Measurements from ENCODE around the gene SCN10A.

The SCN10A gene

GRCh38 chr3:38816026-38816425, at the start of gene SCN10A:
TSS of gene SCN10A (minus strand) at chr3:38816217. CDS start at chr3:38794010, 22,207 bp downstream.
- no peak within 1 kb of the TSS for H3K27ac ChIP-seq
- no peak for DNase-seq (ENCODE audit: low read depth, low spot score)

- DNase-seq (ENCODE audit: low read depth, low spot score), result no peak
Measured at GRCh38 chr3:38853011-38853410, 37.0 kb upstream of the SCN10A start.

GRCh38 chr3:38843898-38844297, 27.9 kb upstream of the SCN10A start:
- no peak overlapping the region for H3K27ac ChIP-seq
- DNase-seq (ENCODE audit: low read depth, low spot score), result no peak

More at GRCh38 chr3:38853011-38853410, 37.0 kb upstream of the SCN10A start:
- H3K27ac ChIP-seq, result no peak overlapping the region

GRCh38 chr3:38842266-38842965, 26.4 kb upstream of the SCN10A start:
- DNase-seq (ENCODE audit: low read depth, low spot score), result no peak
- H3K27ac ChIP-seq, result no peak overlapping the region

- no peak overlapping the region for H3K27ac ChIP-seq
- no peak for DNase-seq (ENCODE audit: low read depth, low spot score)
Measured at GRCh38 chr3:38840987-38841386, 25.0 kb upstream of the SCN10A start.

GRCh38 chr3:38837358-38837757, 21.3 kb upstream of the SCN10A start:
- H3K27ac ChIP-seq, result no peak overlapping the region

GRCh38 chr3:38836561-38836960, 20.5 kb upstream of the SCN10A start:
- no peak overlapping the region for H3K27ac ChIP-seq
- no peak for DNase-seq (ENCODE audit: low read depth, low spot score)

More at GRCh38 chr3:38837358-38837757, 21.3 kb upstream of the SCN10A start:
- DNase-seq (ENCODE audit: low read depth, low spot score), result no peak

GRCh38 chr3:38835939-38836338, 19.9 kb upstream of the SCN10A start:
- DNase-seq (ENCODE audit: low read depth, low spot score), result no peak
- H3K27ac ChIP-seq, result no peak overlapping the region

GRCh38 chr3:38834717-38835116, 18.7 kb upstream of the SCN10A start:
- H3K27ac ChIP-seq, result no peak overlapping the region
- no peak for DNase-seq (ENCODE audit: low read depth, low spot score)

- H3K27ac ChIP-seq, result no peak overlapping the region
Measured at GRCh38 chr3:38834110-38834509, 18.1 kb upstream of the SCN10A start.

GRCh38 chr3:38829404-38829803, 13.4 kb upstream of the SCN10A start:
- H3K27ac ChIP-seq, result peak overlapping the region; percentile 27
- peak; percentile 49 for DNase-seq (ENCODE audit: low read depth, low spot score)

More at GRCh38 chr3:38834110-38834509, 18.1 kb upstream of the SCN10A start:
- no peak for DNase-seq (ENCODE audit: low read depth, low spot score)

- DNase-seq (ENCODE audit: low read depth, low spot score), result no peak
- H3K27ac ChIP-seq, result peak overlapping the region; percentile 27
Measured at GRCh38 chr3:38828681-38829080, 12.7 kb upstream of the SCN10A start.

GRCh38 chr3:38827791-38828190, 11.8 kb upstream of the SCN10A start:
- DNase-seq (ENCODE audit: low read depth, low spot score), result no peak
- H3K27ac ChIP-seq, result no peak overlapping the region

- DNase-seq (ENCODE audit: low read depth, low spot score), result no peak
- no peak overlapping the region for H3K27ac ChIP-seq
Measured at GRCh38 chr3:38826001-38826400, 10.0 kb upstream of the SCN10A start.

GRCh38 chr3:38824349-38824748, 8.3 kb upstream of the SCN10A start:
- H3K27ac ChIP-seq, result no peak overlapping the region
- no peak for DNase-seq (ENCODE audit: low read depth, low spot score)

GRCh38 chr3:38823722-38824121, 7.7 kb upstream of the SCN10A start:
- no peak overlapping the region for H3K27ac ChIP-seq
- no peak for DNase-seq (ENCODE audit: low read depth, low spot score)

GRCh38 chr3:38823186-38823585, 7.2 kb upstream of the SCN10A start:
- no peak for DNase-seq (ENCODE audit: low read depth, low spot score)
- no peak overlapping the region for H3K27ac ChIP-seq

- no peak overlapping the region for H3K27ac ChIP-seq
- DNase-seq (ENCODE audit: low read depth, low spot score), result no peak
Measured at GRCh38 chr3:38811822-38812221, 4.2 kb downstream of the SCN10A start.

GRCh38 chr3:38805765-38806386, 10.1 kb downstream of the SCN10A start:
- DNase-seq (ENCODE audit: low read depth, low spot score), result peak; percentile 43
- H3K27ac ChIP-seq, result no peak overlapping the region

- H3K27ac ChIP-seq, result no peak overlapping the region
- no peak for DNase-seq (ENCODE audit: low read depth, low spot score)
Measured at GRCh38 chr3:38805004-38805403, 11.0 kb downstream of the SCN10A start.

- H3K27ac ChIP-seq, result no peak overlapping the region
- no peak for DNase-seq (ENCODE audit: low read depth, low spot score)
Measured at GRCh38 chr3:38800511-38800910, 15.5 kb downstream of the SCN10A start.

GRCh38 chr3:38793721-38794120, 22.3 kb downstream of the SCN10A start:
- H3K27ac ChIP-seq, result no peak overlapping the region
- DNase-seq (ENCODE audit: low read depth, low spot score), result no peak

Data from epithelial cell of prostate (primary cell).